Measurements from ENCODE around the gene YAF2.

GRCh38 chr12:42109031-42109430, 129.0 kb downstream of the YAF2 start:
- TF ChIP-seq CTCF (IDR thresholded peaks at IDR 0.05 in 8 of 11, conservative IDR thresholded peaks at IDR 0.05 in 3 of 11), result no peak
- TF ChIP-seq POLR2AphosphoS5 (IDR thresholded peaks at IDR 0.05), result no peak
- TF ChIP-seq POLR2A (IDR thresholded peaks at IDR 0.05), result no peak
